Spinal cord (tissue), 10 donors: Measurements from ENCODE around the gene NLRC5. TPM values are rescaled to one million over a fixed set of nuclear protein-coding genes. Genes with fewer than 3 reads are reported as not detected.

Source experiments
- DNase-seq, 6 donors: peaks; one replicate each; pipeline versions ENCODE4 v3.0.0 to v3.0.0-alpha.2; 2013 to 2015; ENCODE audit warnings: low spot score in 6 of 6, low read depth in 4 of 6
- H3K27ac ChIP-seq: one replicate; pipeline ENCODE4 v1.5.1; 2013; ENCODE audit warnings: low read depth, low read length, control low read depth
- H3K27me3 ChIP-seq: one replicate; pipeline ENCODE4 v1.6.1; 2013; ENCODE audit warnings: low read length; ENCODE audit not compliant: control insufficient read depth, insufficient read depth
- H3K36me3 ChIP-seq: one replicate; pipeline ENCODE4 v1.6.1; 2013; ENCODE audit warnings: low read length; ENCODE audit not compliant: control insufficient read depth, insufficient read depth
- H3K4me1 ChIP-seq: one replicate; pipeline ENCODE4 v1.6.1; 2013; ENCODE audit warnings: low read length; ENCODE audit not compliant: control insufficient read depth, insufficient read depth
- H3K4me3 ChIP-seq: one replicate; pipeline ENCODE4 v1.5.1; 2013; ENCODE audit warnings: low read depth, low read length, control low read depth
- H3K9me3 ChIP-seq: one replicate; pipeline ENCODE4 v1.6.1; 2013; ENCODE audit warnings: low read length; ENCODE audit not compliant: control insufficient read depth, insufficient read depth
- WGBS: methylation state at CpG from one replicate; pipeline ENCODE4 v1.1.5; 2013; ENCODE audit warnings: missing lambda C conversion rate; ENCODE audit not compliant: insufficient coverage; 5-methylcytosine and 5-hydroxymethylcytosine counted together
- polyA plus RNA-seq, 2 donors: library from polyadenylated mRNA; unstranded; fragments of 120-200 nt; gene quantifications; one replicate each; pipeline ENCODE4 v1.2.1, GENCODE V29; 2013; ENCODE audit not compliant: insufficient read length in 2 of 2
- total RNA-seq, 2 donors: library from RNA; depleted of rRNA in 1 of 2; stranded (reverse); fragments of 120-200 nt in 1 of 2; fragments of >200 nt in 1 of 2; gene quantifications; one replicate each; pipeline versions ENCODE4 v1.2.3 to v1.2.4, GENCODE V29; 2013 to 2014
- donor health status: healthy.

Gene NLRC5
- total and polyA plus RNA-seq, 4 donors: 2.5 to 5.7 (median 4.8) TPM

- 100% methylated on average over 1 of the region's 2 CpGs for WGBS
Measured at GRCh38 chr16:56947604-56947995, 41.8 kb upstream of the NLRC5 start.

GRCh38 chr16:56948234-56948633, 41.1 kb upstream of the NLRC5 start:
- Histone ChIP-seq H3K4me3 (no peak overlapping the region), H3K9me3 (no peaks in the 10 kb centered on the region), H3K4me1 (peaks cover 3% of the 10 kb centered on the region), H3K36me3 (peaks cover 16% of the 10 kb centered on the region), H3K27ac (no peak overlapping the region), H3K27me3 (no peaks in the 10 kb centered on the region)
- no peak for DNase-seq
- 84% methylated on average over 2 of the region's 6 CpGs for WGBS

More at GRCh38 chr16:56947604-56947995, 41.8 kb upstream of the NLRC5 start:
- Histone ChIP-seq H3K27me3 (no peaks in the 10 kb centered on the region), H3K4me1 (peaks cover 3% of the 10 kb centered on the region), H3K27ac (no peak overlapping the region), H3K36me3 (peaks cover 21% of the 10 kb centered on the region), H3K9me3 (no peaks in the 10 kb centered on the region), H3K4me3 (no peak overlapping the region)
- DNase-seq: no peak

- DNase-seq: no peak
- WGBS: 87% methylated on average over 4 of the region's 4 CpGs
- Histone ChIP-seq H3K27ac (no peak overlapping the region), H3K27me3 (no peaks in the 10 kb centered on the region), H3K9me3 (no peaks in the 10 kb centered on the region), H3K4me1 (peaks cover 3% of the 10 kb centered on the region), H3K36me3 (peaks cover 6% of the 10 kb centered on the region), H3K4me3 (no peak overlapping the region)
Measured at GRCh38 chr16:56950051-56950450, 39.3 kb upstream of the NLRC5 start.

- WGBS: 85% methylated on average over 5 of the region's 7 CpGs
- H3K4me3 ChIP-seq: no peak overlapping the region
Measured at GRCh38 chr16:56950455-56950854, 38.9 kb upstream of the NLRC5 start.

DNA sequence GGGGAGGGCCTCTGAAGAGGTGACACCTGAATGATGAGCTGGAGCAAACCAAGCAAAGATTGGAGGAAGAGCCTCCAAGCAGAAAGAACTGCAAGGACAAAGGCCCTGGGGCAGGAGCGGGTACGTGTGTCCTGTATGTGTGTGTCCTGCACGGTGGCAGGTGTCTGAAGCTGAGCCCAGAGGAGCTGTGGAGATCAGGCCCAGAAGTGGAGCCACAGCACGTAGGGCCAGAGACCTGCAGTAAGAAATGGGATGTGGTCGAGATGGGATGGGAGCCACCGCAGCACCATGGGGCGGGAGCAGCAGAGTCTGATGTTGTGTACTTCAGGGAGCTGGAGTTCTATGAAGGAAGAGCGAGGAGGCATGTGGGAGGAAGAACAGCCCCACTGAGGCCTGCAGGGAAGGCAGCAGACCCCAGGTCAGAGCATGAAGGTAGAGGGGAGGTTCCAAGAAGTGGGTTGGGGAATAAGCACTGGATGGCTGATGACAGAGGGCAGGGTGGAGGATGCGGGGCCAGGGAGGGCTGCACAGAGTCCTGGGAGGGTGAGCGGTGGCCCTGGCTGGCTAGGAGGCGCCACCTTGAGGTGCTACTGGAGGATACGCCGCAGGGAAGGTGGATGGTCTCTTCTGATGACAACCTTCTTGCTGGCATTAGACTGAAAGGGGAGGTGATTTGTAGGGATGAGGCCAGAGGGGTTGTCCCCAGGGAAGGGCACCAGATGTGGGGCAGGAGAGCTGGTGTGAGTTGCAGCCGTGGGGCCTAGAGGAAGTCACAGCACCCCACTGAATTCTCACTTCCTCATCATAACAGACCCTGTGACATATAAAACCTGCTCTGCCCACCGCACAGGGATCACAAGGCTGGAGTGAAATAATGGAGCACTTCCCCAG, 38.2 kb upstream of the NLRC5 start:
- no peak for DNase-seq
- no peaks in the 10 kb centered on the region for H3K27me3 ChIP-seq
- no peak overlapping the region for H3K4me3 ChIP-seq
- peaks cover 1% of the 10 kb centered on the region for H3K36me3 ChIP-seq
- 66% methylated on average over 13 of the region's 15 CpGs for WGBS
- no peak overlapping the region for H3K27ac ChIP-seq
- no peaks in the 10 kb centered on the region for H3K9me3 ChIP-seq
- peaks cover 3% of the 10 kb centered on the region for H3K4me1 ChIP-seq

More at GRCh38 chr16:56950455-56950854, 38.9 kb upstream of the NLRC5 start:
- Histone ChIP-seq H3K9me3 (no peaks in the 10 kb centered on the region), H3K36me3 (peaks cover 6% of the 10 kb centered on the region), H3K4me1 (peaks cover 3% of the 10 kb centered on the region), H3K27ac (no peak overlapping the region), H3K27me3 (no peaks in the 10 kb centered on the region)
- DNase-seq: no peak

DNA sequence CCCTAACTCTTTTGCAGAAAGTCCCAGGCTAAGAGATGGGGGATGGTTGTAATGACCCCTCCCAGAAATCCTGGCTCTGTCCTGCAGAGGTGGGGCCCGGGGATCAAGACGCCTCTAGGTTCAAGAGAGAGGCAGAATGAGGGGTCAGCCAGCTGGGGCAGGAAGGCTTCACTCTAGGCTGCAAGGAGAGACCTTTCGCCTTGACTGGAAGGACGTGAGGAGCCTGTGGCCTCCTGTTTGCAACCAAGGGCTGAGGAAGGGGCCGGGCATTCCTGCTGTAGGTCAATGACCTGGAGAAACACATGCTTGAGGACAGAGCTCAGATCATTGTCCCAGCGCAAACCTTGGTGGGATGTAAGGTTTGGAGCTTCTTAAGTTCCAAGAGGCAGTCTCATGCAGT, 36.4 kb upstream of the NLRC5 start:
- Histone ChIP-seq H3K9me3 (no peaks in the 10 kb centered on the region), H3K4me3 (no peak overlapping the region), H3K27ac (no peak overlapping the region), H3K27me3 (no peaks in the 10 kb centered on the region), H3K36me3 (no peaks in the 10 kb centered on the region), H3K4me1 (peaks cover 3% of the 10 kb centered on the region)
- no peak for DNase-seq
- WGBS: 82% methylated on average over 6 of the region's 6 CpGs

GRCh38 chr16:56956076-56956475, 33.3 kb upstream of the NLRC5 start:
- Histone ChIP-seq H3K4me1 (peaks cover 13% of the 10 kb centered on the region), H3K27ac (no peak overlapping the region), H3K27me3 (no peaks in the 10 kb centered on the region), H3K9me3 (no peaks in the 10 kb centered on the region), H3K4me3 (no peak overlapping the region), H3K36me3 (no peaks in the 10 kb centered on the region)
- DNase-seq: no peak
- WGBS: 87% methylated on average over 3 of the region's 4 CpGs

DNA sequence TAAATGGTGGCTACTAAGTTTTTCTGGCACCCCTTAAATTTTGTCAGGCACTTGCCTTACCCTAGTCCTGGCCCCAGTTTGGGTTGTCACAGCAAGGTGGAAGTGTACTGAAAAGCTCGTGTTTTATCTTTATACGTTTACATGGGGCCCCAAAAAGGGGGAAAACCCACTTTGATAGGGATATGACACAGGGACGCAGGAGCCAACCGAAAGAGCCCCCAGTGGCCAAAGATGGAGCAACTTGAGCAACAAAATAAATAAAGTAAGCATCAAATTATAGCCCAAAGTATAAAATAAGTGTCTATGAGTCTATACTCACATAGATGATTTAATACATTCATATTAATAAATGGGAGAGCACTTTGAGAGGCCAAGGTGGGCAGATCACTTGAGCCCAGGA, 32.6 kb upstream of the NLRC5 start:
- Histone ChIP-seq H3K27me3 (no peaks in the 10 kb centered on the region), H3K4me3 (no peak overlapping the region), H3K27ac (no peak overlapping the region), H3K36me3 (no peaks in the 10 kb centered on the region), H3K4me1 (peaks cover 18% of the 10 kb centered on the region), H3K9me3 (no peaks in the 10 kb centered on the region)
- WGBS: 91% methylated on average over 2 of the region's 4 CpGs
- no peak for DNase-seq

DNA sequence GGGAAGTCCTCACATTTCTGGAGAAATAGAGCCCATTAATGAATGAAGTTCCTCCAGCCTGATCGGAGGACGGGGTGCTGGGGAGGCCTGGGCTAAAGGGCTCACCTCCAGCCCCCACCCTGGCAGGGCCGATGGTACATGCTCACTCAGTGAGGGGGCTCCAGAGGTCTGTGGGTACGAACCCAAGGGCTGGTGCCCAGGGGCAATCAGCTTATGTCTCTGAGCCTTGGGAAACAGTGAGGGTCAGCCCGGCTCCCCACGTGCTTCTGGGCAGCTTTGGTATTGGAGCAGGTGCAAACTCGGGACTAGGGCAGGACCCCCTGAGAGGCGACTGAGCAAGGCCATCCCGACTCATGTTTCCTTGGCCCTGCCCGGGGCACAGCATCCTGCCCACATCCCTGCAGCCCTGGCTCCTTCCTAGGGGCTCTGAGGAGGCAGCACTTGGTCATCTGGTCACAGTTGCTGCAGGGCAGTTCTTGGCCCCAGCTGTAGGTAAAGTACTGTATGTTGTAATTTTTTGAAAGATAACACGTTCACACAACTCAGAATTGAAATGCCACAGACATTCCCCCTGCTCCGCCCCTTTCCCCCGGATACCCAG, 28.6 kb upstream of the NLRC5 start:
- H3K9me3 ChIP-seq: no peaks in the 10 kb centered on the region
- no peak for DNase-seq
- H3K4me1 ChIP-seq: peaks cover 25% of the 10 kb centered on the region
- no peak overlapping the region for H3K27ac ChIP-seq
- 81% methylated on average over 11 of the region's 13 CpGs for WGBS
- no peaks in the 10 kb centered on the region for H3K36me3 ChIP-seq
- no peak overlapping the region for H3K4me3 ChIP-seq
- H3K27me3 ChIP-seq: no peaks in the 10 kb centered on the region

DNA sequence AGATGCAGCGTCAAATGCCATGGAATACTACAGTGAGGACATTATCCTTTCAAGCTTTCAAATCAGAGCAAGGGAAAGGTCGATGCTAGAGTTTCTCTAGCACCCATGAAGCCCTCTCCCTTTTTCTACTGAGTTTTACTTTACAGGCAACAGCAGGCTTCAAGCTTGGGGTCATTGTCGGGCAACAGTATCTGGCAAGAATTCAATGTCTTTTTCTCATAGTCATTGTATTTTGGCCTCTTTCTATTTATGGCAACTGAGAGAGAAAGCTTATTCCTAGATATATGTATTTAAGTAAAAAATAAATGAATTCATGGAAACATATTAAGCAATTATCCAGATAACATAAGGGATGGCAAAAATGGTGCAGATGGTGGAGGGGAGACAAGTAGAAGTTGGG, 28.0 kb upstream of the NLRC5 start:
- Histone ChIP-seq H3K4me3 (no peak overlapping the region), H3K27ac (no peak overlapping the region), H3K27me3 (no peaks in the 10 kb centered on the region), H3K9me3 (no peaks in the 10 kb centered on the region), H3K4me1 (peaks cover 28% of the 10 kb centered on the region), H3K36me3 (no peaks in the 10 kb centered on the region)
- 60% methylated on average over 2 of the region's 3 CpGs for WGBS
- no peak for DNase-seq
